ENCODE results near the gene VSIR. TPM values are rescaled to one million over a fixed set of nuclear protein-coding genes. Genes with fewer than 3 reads are reported as not detected.

Gene VSIR
- total and polyA plus RNA-seq, 2 donors (not counting 1 experiment from before 2014, with no cell fraction given) = 40.5 to 61.2 TPM

DNA sequence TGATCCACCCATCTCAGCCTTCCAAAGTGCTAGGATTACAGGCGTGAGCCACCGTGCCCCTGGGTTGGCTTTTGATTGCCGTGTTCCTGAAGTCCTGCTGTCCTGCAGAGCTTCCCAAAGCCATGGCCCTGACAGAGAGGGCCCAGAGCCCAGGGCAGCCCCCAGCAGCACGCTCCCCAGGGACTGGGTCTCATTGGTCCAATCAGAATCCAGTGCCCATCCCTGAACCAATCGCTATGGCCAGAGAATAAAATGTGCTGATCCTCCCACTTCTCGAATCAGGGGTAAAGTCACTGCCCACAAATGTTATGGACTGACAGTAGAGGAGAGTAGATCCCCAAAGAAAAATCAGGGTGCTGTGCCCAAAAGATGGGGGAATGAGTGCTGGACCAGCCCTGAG lies 48.8 kb downstream of the VSIR start:
- H3K4me2 ChIP-seq (replicated peaks; ENCODE audit: low read depth, low read length, poor library complexity, severe bottlenecking) = no peak overlapping the region
- H3K9me3 Mint-ChIP-seq (ENCODE audit: insufficient read depth) = no peaks in the 10 kb centered on the region
- no peak overlapping the region for H3K4me3 Mint-ChIP-seq
- H3K27ac ChIP-seq (ENCODE audit: low read length in 2 of 2) = no peak overlapping the region
- ATAC-seq (ENCODE audit: low read depth) (no peak), DNase-seq (no peak)
- H3K36me3 ChIP-seq (replicated peaks in 1 of 2; ENCODE audit: control extremely low read depth in 1 of 2, control insufficient read depth in 1 of 2, extremely low read depth in 1 of 2, insufficient read depth in 2 of 2, low read length in 1 of 2) = no peaks in the 10 kb centered on the region
- H3K4me3 ChIP-seq (ENCODE audit: control extremely low read depth in 1 of 5, extremely low read depth in 1 of 5, insufficient read depth in 1 of 5, low read depth in 2 of 5, low read length in 4 of 5) = no peak overlapping the region
- peaks cover 40 to 46% of the 10 kb centered on the region in 2 donors for H3K4me1 ChIP-seq (ENCODE audit: control insufficient read depth in 2 of 2, insufficient read depth in 2 of 2, low read length in 2 of 2)
- peaks cover 4% of the 10 kb centered on the region for H3K27me3 Mint-ChIP-seq
- no peaks in the 10 kb centered on the region for H4K20me1 ChIP-seq (ENCODE audit: control insufficient read depth, insufficient read depth, low read length, poor library complexity, severe bottlenecking)
- H2AFZ ChIP-seq (ENCODE audit: insufficient read depth, low read depth, low read length, poor library complexity, severe bottlenecking) = no peak overlapping the region
- peaks cover 0 to 4% (median 0%) of the 10 kb centered on the region in 3 donors for H3K9me3 ChIP-seq (ENCODE audit: control extremely low read depth in 1 of 3, control insufficient read depth in 2 of 3, insufficient read depth in 1 of 3, low read length in 2 of 3)
- TF ChIP-seq, protein P1, sequence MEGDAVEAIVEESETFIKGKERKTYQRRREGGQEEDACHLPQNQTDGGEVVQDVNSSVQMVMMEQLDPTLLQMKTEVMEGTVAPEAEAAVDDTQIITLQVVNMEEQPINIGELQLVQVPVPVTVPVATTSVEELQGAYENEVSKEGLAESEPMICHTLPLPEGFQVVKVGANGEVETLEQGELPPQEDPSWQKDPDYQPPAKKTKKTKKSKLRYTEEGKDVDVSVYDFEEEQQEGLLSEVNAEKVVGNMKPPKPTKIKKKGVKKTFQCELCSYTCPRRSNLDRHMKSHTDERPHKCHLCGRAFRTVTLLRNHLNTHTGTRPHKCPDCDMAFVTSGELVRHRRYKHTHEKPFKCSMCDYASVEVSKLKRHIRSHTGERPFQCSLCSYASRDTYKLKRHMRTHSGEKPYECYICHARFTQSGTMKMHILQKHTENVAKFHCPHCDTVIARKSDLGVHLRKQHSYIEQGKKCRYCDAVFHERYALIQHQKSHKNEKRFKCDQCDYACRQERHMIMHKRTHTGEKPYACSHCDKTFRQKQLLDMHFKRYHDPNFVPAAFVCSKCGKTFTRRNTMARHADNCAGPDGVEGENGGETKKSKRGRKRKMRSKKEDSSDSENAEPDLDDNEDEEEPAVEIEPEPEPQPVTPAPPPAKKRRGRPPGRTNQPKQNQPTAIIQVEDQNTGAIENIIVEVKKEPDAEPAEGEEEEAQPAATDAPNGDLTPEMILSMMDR (IDR thresholded peaks at IDR 0.05) = no peak
- no peak for TF ChIP-seq EZH2 (IDR thresholded peaks at IDR 0.05; ENCODE audit: borderline replicate concordance, insufficient read depth, low read depth, low read length, poor library complexity, severe bottlenecking)
- ChIA-PET POLR2A (no interaction called here), CTCF (interaction anchor here (0.9 to 6.1 kb wide), 5 partner anchors 16 to 172 kb away, joined by 3 to 36 read pairs (median 6); partner anchors contain the start of gene VSIR)
- no peak overlapping the region for H3K9ac ChIP-seq (ENCODE audit: low read length)
- H3K27me3 ChIP-seq (replicated peaks in 1 of 4; ENCODE audit: control extremely low read depth in 1 of 4, control insufficient read depth in 3 of 4, insufficient read depth in 4 of 4, low read length in 3 of 4) = peaks cover 0 to 3% (median 0%) of the 10 kb centered on the region in 4 experiments
- H3K27ac Mint-ChIP-seq = no peak overlapping the region
- no peaks in the 10 kb centered on the region for H3K79me2 ChIP-seq (ENCODE audit: control insufficient read depth, insufficient read depth, low read length)
- 100% methylated on average over 4 of the region's 6 CpGs for WGBS (ENCODE audit: insufficient coverage)
- H3K4me1 Mint-ChIP-seq = peaks cover 39% of the 10 kb centered on the region
- intact Hi-C loops (cut with micrococcal nuclease) = no loop called here

DNA sequence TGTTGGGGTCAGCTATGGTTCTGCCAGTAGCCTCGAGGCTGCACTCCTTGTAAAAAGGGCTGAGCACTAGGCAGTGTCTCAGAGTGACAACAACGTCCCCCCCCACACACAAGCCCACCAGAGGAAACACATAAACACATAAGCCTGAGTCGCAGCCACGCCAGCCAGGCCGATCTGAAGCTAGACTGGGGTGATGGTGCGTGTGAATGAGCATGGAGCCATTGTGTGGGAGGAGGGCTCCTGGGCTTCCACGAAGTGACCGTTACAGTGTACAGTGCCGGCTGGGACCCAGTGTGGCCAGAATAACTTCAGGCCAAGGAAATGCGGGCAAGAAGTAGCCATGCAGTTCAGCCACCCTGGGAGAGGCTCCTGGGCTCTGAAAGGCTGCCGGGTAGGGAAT lies 50.0 kb downstream of the VSIR start:
- Histone ChIP-seq H4K20me1 (ENCODE audit: control insufficient read depth, insufficient read depth, low read length, poor library complexity, severe bottlenecking) (no peaks in the 10 kb centered on the region), H3K9ac (ENCODE audit: low read length) (no peak overlapping the region), H3K4me3 (ENCODE audit: control extremely low read depth in 1 of 5, extremely low read depth in 1 of 5, insufficient read depth in 1 of 5, low read depth in 2 of 5, low read length in 4 of 5) (no peak overlapping the region), H3K4me2 (replicated peaks; ENCODE audit: low read depth, low read length, poor library complexity, severe bottlenecking) (no peak overlapping the region), H3K27ac (ENCODE audit: low read length in 2 of 2) (no peak overlapping the region), H3K79me2 (ENCODE audit: control insufficient read depth, insufficient read depth, low read length) (no peaks in the 10 kb centered on the region), H3K27me3 (replicated peaks in 1 of 4; ENCODE audit: control extremely low read depth in 1 of 4, control insufficient read depth in 3 of 4, insufficient read depth in 4 of 4, low read length in 3 of 4) (peaks cover 0 to 3% (median 0%) of the 10 kb centered on the region in 4 experiments), H3K9me3 (ENCODE audit: control extremely low read depth in 1 of 3, control insufficient read depth in 2 of 3, insufficient read depth in 1 of 3, low read length in 2 of 3) (peaks cover 0 to 4% (median 0%) of the 10 kb centered on the region in 3 donors), H3K4me1 (ENCODE audit: control insufficient read depth in 2 of 2, insufficient read depth in 2 of 2, low read length in 2 of 2) (peaks cover 28 to 34% of the 10 kb centered on the region in 2 donors), H3K36me3 (replicated peaks in 1 of 2; ENCODE audit: control extremely low read depth in 1 of 2, control insufficient read depth in 1 of 2, extremely low read depth in 1 of 2, insufficient read depth in 2 of 2, low read length in 1 of 2) (no peaks in the 10 kb centered on the region), H2AFZ (ENCODE audit: insufficient read depth, low read depth, low read length, poor library complexity, severe bottlenecking) (no peak overlapping the region)
- Mint-ChIP-seq H3K9me3 (ENCODE audit: insufficient read depth) (no peaks in the 10 kb centered on the region), H3K4me1 (peaks cover 28% of the 10 kb centered on the region), H3K27ac (no peak overlapping the region), H3K27me3 (peaks cover 4% of the 10 kb centered on the region), H3K4me3 (no peak overlapping the region)
- no peak for ATAC-seq (ENCODE audit: low read depth)
- no peak for DNase-seq
- CTCF ChIA-PET = interaction anchor here (1.4 to 6.1 kb wide), 4 partner anchors 15 to 173 kb away, joined by 4 to 36 read pairs (median 6); partner anchors contain the start of gene VSIR
- 93% methylated on average over 10 of the region's 11 CpGs for WGBS (ENCODE audit: insufficient coverage)
- TF ChIP-seq, protein P1 (IDR thresholded peaks at IDR 0.05) = no peak
- TF ChIP-seq EZH2 (IDR thresholded peaks at IDR 0.05; ENCODE audit: borderline replicate concordance, insufficient read depth, low read depth, low read length, poor library complexity, severe bottlenecking) = no peak
- intact Hi-C loops (cut with micrococcal nuclease) = no loop called here
- POLR2A ChIA-PET = no interaction called here
